H9 (cell line): ENCODE measurements around the gene ZNF180. TPM values are rescaled to one million over a fixed set of nuclear protein-coding genes. Genes with fewer than 3 reads are reported as not detected.

ENCODE experiments used
- DNase-seq: peaks from one replicate; pipeline ENCODE4 v3.0.0-alpha.2; 2017
- H2AFZ ChIP-seq: one replicate; pipeline ENCODE4 v1.6.1; 2013; ENCODE audit warnings: mild to moderate bottlenecking, low read length, control low read depth, moderate library complexity
- H2AK5ac ChIP-seq: 2 replicates; pipeline ENCODE4 v1.6.1; 2013; ENCODE audit warnings: low read length, control low read depth, mixed read lengths; ENCODE audit not compliant: insufficient read length
- H2BK120ac ChIP-seq: one replicate; pipeline ENCODE4 v1.6.1; 2013; ENCODE audit warnings: low read depth, mild to moderate bottlenecking, low read length, control low read depth, inconsistent platforms; ENCODE audit not compliant: poor library complexity, severe bottlenecking
- H2BK12ac ChIP-seq: 2 replicates; pipeline ENCODE4 v1.6.1; 2013; ENCODE audit warnings: low read length, control low read depth, mixed read lengths, low read depth; ENCODE audit not compliant: insufficient read length
- H2BK15ac ChIP-seq: 2 replicates; pipeline ENCODE4 v1.6.1; 2013; ENCODE audit warnings: low read depth, low read length, control low read depth
- H2BK20ac ChIP-seq: one replicate; pipeline ENCODE4 v1.6.1; 2013; ENCODE audit warnings: low read depth, mild to moderate bottlenecking, low read length, control low read depth, inconsistent platforms; ENCODE audit not compliant: poor library complexity, severe bottlenecking
- H2BK5ac ChIP-seq: 2 replicates; pipeline ENCODE4 v1.6.1; 2013; ENCODE audit warnings: low read length, control low read depth, mixed read lengths; ENCODE audit not compliant: insufficient read length
- H3K14ac ChIP-seq: 2 replicates; pipeline ENCODE4 v1.6.1; 2013; ENCODE audit warnings: low read length, control low read depth; ENCODE audit not compliant: insufficient read depth
- H3K18ac ChIP-seq: 2 replicates; pipeline ENCODE4 v1.6.1; 2013; ENCODE audit warnings: low read depth, mild to moderate bottlenecking, mixed read lengths, low read length, control low read depth; ENCODE audit not compliant: insufficient read length
- H3K23ac ChIP-seq: 2 replicates; pipeline ENCODE4 v1.6.1; 2013; ENCODE audit warnings: low read length, control low read depth, mixed read lengths, low read depth; ENCODE audit not compliant: insufficient read length
- H3K23me2 ChIP-seq: 2 replicates; pipeline ENCODE4 v1.6.1; 2013; ENCODE audit warnings: low read depth, mild to moderate bottlenecking, mixed read lengths, low read length, control low read depth; ENCODE audit not compliant: insufficient read length, poor library complexity, severe bottlenecking
- H3K27ac ChIP-seq: 2 replicates; pipeline ENCODE4 v1.5.1; 2013; ENCODE audit warnings: low read length, control low read depth, mixed read lengths, low read depth; ENCODE audit not compliant: insufficient read length
- H3K27me3 ChIP-seq: 2 replicates; pipeline ENCODE4 v1.6.1; 2013; ENCODE audit warnings: low read length, control low read depth, inconsistent platforms; ENCODE audit not compliant: insufficient read depth
- H3K4ac ChIP-seq: 2 replicates; pipeline ENCODE4 v1.6.1; 2013; ENCODE audit warnings: low read depth, mild to moderate bottlenecking, control low read depth, inconsistent platforms, low read length, moderate library complexity
- H3K4me1 ChIP-seq: 2 replicates; pipeline ENCODE4 v1.6.1; 2013; ENCODE audit warnings: low read length, control low read depth, inconsistent platforms; ENCODE audit not compliant: insufficient read depth
- H3K4me2 ChIP-seq: 2 replicates; pipeline ENCODE4 v1.6.1; 2013; ENCODE audit warnings: low read length, control low read depth, mixed read lengths; ENCODE audit not compliant: insufficient read length, insufficient read depth
- H3K56ac ChIP-seq: 2 replicates; pipeline ENCODE4 v1.6.1; 2013; ENCODE audit warnings: low read depth, mild to moderate bottlenecking, mixed read lengths, low read length, control low read depth; ENCODE audit not compliant: insufficient read length
- H3K79me1 ChIP-seq: 2 replicates; pipeline ENCODE4 v1.6.1; 2013; ENCODE audit warnings: low read depth, mild to moderate bottlenecking, moderate library complexity, low read length, control low read depth, inconsistent platforms; ENCODE audit not compliant: insufficient read depth, poor library complexity, severe bottlenecking
- H3K79me2 ChIP-seq: 2 replicates; pipeline ENCODE4 v1.6.1; 2013; ENCODE audit warnings: low read length, control low read depth, inconsistent platforms; ENCODE audit not compliant: insufficient read depth
- H3K9ac ChIP-seq: 2 replicates; pipeline ENCODE4 v1.6.1; 2013; ENCODE audit warnings: low read length, control low read depth, mixed read lengths; ENCODE audit not compliant: insufficient read length; ENCODE audit errors: extremely low read depth
- H3K9me3 ChIP-seq: one replicate; pipeline ENCODE4 v1.6.1; 2013; ENCODE audit warnings: low read depth, low read length, inconsistent platforms; ENCODE audit not compliant: control insufficient read depth
- H3T11ph ChIP-seq: one replicate; pipeline ENCODE4 v1.6.1; 2013; ENCODE audit warnings: mild to moderate bottlenecking, low read length, control low read depth, inconsistent platforms
- H4K20me1 ChIP-seq: one replicate; pipeline ENCODE4 v1.6.1; 2013; ENCODE audit not compliant: control insufficient read depth, insufficient read length, insufficient read depth
- H4K5ac ChIP-seq: 2 replicates; pipeline ENCODE4 v1.6.1; 2013; ENCODE audit warnings: low read depth, mild to moderate bottlenecking, mixed read lengths, low read length, control low read depth; ENCODE audit not compliant: insufficient read length
- H4K8ac ChIP-seq: replicated peaks from 2 replicates; pipeline ENCODE4 v1.6.1; 2013; ENCODE audit warnings: low read length, control low read depth, mixed read lengths, low read depth; ENCODE audit not compliant: insufficient read length
- H4K91ac ChIP-seq: 2 replicates; pipeline ENCODE4 v1.6.1; 2013; ENCODE audit warnings: low read depth, mild to moderate bottlenecking, moderate library complexity, mixed read lengths, low read length, control low read depth; ENCODE audit not compliant: insufficient read length
- H3K27ac Mint-ChIP-seq, 3 experiments: 2 replicates in 2 of 3; 3 replicates in 1 of 3; pipeline ENCODE4 v1.8.0; 2020 to 2021; ENCODE audit warnings: mixed read lengths in 3 of 3, mild to moderate bottlenecking in 1 of 3, moderate library complexity in 1 of 3
- H3K27me3 Mint-ChIP-seq: 2 replicates; pipeline ENCODE4 v1.8.0; 2021; ENCODE audit warnings: low read depth, mild to moderate bottlenecking, moderate library complexity, mixed read lengths
- H3K36me3 Mint-ChIP-seq, 3 experiments: 2 replicates in 2 of 3; 3 replicates in 1 of 3; pipeline ENCODE4 v1.8.0; 2020 to 2021; ENCODE audit warnings: low read depth in 3 of 3, mixed read lengths in 3 of 3; ENCODE audit not compliant: insufficient read depth in 1 of 3
- H3K4me1 Mint-ChIP-seq, 2 experiments: 2 replicates each; pipeline ENCODE4 v1.8.0; 2020; ENCODE audit warnings: mixed read lengths in 2 of 2
- H3K4me3 Mint-ChIP-seq, 2 experiments: 2 replicates in 1 of 2; 3 replicates in 1 of 2; pipeline ENCODE4 v1.8.0; 2020 to 2021; ENCODE audit warnings: mild to moderate bottlenecking in 2 of 2, mixed read lengths in 2 of 2, moderate library complexity in 1 of 2
- H3K9me3 Mint-ChIP-seq, 2 experiments: 2 replicates in 1 of 2; 3 replicates in 1 of 2; pipeline ENCODE4 v1.8.0; 2020; ENCODE audit warnings: mild to moderate bottlenecking in 2 of 2, mixed read lengths in 2 of 2, moderate library complexity in 1 of 2
- CTCF ChIP-seq: fragments of 200-600 bp; sonication (generic); conservative IDR thresholded peaks from 3 replicates; pipeline ENCODE4 v1.8.0; 2021; ENCODE audit warnings: antibody characterized with exemption, mild to moderate bottlenecking
- WGBS: extraction: QIAGEN DNeasy Blood & Tissue Kit; methylation state at CpG from one replicate; pipeline ENCODE4 v1.1.7; 2013; ENCODE audit warnings: missing lambda C conversion rate, low lambda C conversion rate, mixed read lengths; ENCODE audit not compliant: insufficient read length; ENCODE audit errors: extremely low coverage; 5-methylcytosine and 5-hydroxymethylcytosine counted together
- total RNA-seq: library from RNA; stranded (reverse); gene quantifications from 2 replicates; pipeline ENCODE4 v1.2.1, GENCODE V29; 2021

The ZNF180 gene
- total RNA-seq, 1 experiment from 2014 or later = 13.6 TPM

GRCh38 chr19:44527554-44527953, 27.2 kb upstream of the ZNF180 start:
- H3K56ac ChIP-seq = no peak overlapping the region
- H3K27ac ChIP-seq = no peak overlapping the region
- H4K20me1 ChIP-seq = no peaks in the 10 kb centered on the region
- Mint-ChIP-seq H3K4me1 (no peaks in the 10 kb centered on the region), H3K4me3 (no peak overlapping the region), H3K9me3 (peaks cover 75 to 76% of the 10 kb centered on the region in 2 experiments), H3K27ac (no peak overlapping the region), H3K36me3 (peaks cover 0 to 2% (median 0%) of the 10 kb centered on the region in 3 experiments; a peak in 3 of 7 replicates), H3K27me3 (peaks cover 60% of the 10 kb centered on the region)
- no peaks in the 10 kb centered on the region for H3K79me1 ChIP-seq
- TF ChIP-seq CTCF = no peak
- no peak overlapping the region for H2BK15ac ChIP-seq
- H2BK20ac ChIP-seq = no peak overlapping the region
- no peak overlapping the region for H3K9ac ChIP-seq
- no CpG with 5 or more reads among the region's 7 CpGs for WGBS
- no peak overlapping the region for H4K5ac ChIP-seq
- no peak overlapping the region for H2BK120ac ChIP-seq
- H3K9me3 ChIP-seq = no peaks in the 10 kb centered on the region
- no peaks in the 10 kb centered on the region for H3K23me2 ChIP-seq
- H2AK5ac ChIP-seq = no peak overlapping the region
- H2AFZ ChIP-seq = no peak overlapping the region
- H3K14ac ChIP-seq = no peak overlapping the region
- no peak overlapping the region for H3K18ac ChIP-seq
- H3K79me2 ChIP-seq = no peaks in the 10 kb centered on the region
- H3K4me1 ChIP-seq = no peaks in the 10 kb centered on the region
- H3K4ac ChIP-seq = no peak overlapping the region
- no peak overlapping the region for H2BK5ac ChIP-seq
- H4K91ac ChIP-seq = no peak overlapping the region
- no peak overlapping the region for H3K23ac ChIP-seq
- no peak overlapping the region for H3K4me2 ChIP-seq
- no peak for DNase-seq
- H3T11ph ChIP-seq = no peak overlapping the region
- no peaks in the 10 kb centered on the region for H3K27me3 ChIP-seq
- no peak overlapping the region for H2BK12ac ChIP-seq
- H4K8ac ChIP-seq = no peak overlapping the region
